ENCODE measurements around the gene PPP1R7. TPM values are rescaled to one million over a fixed set of nuclear protein-coding genes. Genes with fewer than 3 reads are reported as not detected.

The PPP1R7 gene
- total and polyA plus RNA-seq, 2 experiments from 2014 or later: 53.1 to 107 TPM

GRCh38 chr2:241185961-241186360 lies 35.7 kb downstream of the PPP1R7 start:
- Histone ChIP-seq H2AFZ (no peak overlapping the region), H3K4me2 (ENCODE audit: unreplicated experiment) (no peak overlapping the region), H3K4me1 (ENCODE audit: insufficient read depth) (no peaks in the 10 kb centered on the region), H4K20me1 (ENCODE audit: insufficient read depth) (no peaks in the 10 kb centered on the region), H3K9ac (no peak overlapping the region), H3K27ac (no peak overlapping the region), H3K27me3 (replicated peaks; ENCODE audit: insufficient read depth) (no peaks in the 10 kb centered on the region), H3K36me3 (ENCODE audit: low read depth) (peaks cover 3% of the 10 kb centered on the region; the same call in 1 of the 2 replicates), H3K9me3 (ENCODE audit: low read depth) (no peaks in the 10 kb centered on the region), H3K4me3 (no peak overlapping the region), H3F3A (ENCODE audit: insufficient read depth) (no peaks in the 10 kb centered on the region), H3K9me2 (ENCODE audit: insufficient read depth) (no peaks in the 10 kb centered on the region), H3K79me2 (ENCODE audit: insufficient read depth) (no peaks in the 10 kb centered on the region)
- in situ Hi-C loops (cut with MboI): no loop called here
- TF ChIP-seq EZH2 (IDR thresholded peaks at IDR 0.05; ENCODE audit: insufficient read depth, poor library complexity, severe bottlenecking) (no peak), EZH2phosphoT487 (IDR thresholded peaks at IDR 0.05; ENCODE audit: insufficient read depth, low read depth) (no peak)
- no peak for DNase-seq
- WGBS, 2 experiments (ENCODE audit: low coverage in 1 of 2, low lambda C conversion rate in 2 of 2, missing lambda C conversion rate in 2 of 2): 73 to 80% methylated on average over 11 of the region's 11 CpGs

GRCh38 chr2:241187101-241187917 lies 37.0 kb downstream of the PPP1R7 start:
- H3K4me2 ChIP-seq (ENCODE audit: unreplicated experiment): no peak overlapping the region
- no peaks in the 10 kb centered on the region for H3K9me2 ChIP-seq (ENCODE audit: insufficient read depth)
- no peaks in the 10 kb centered on the region for H4K20me1 ChIP-seq (ENCODE audit: insufficient read depth)
- H3K4me3 ChIP-seq: no peak overlapping the region
- H3K9ac ChIP-seq: no peak overlapping the region
- no peak overlapping the region for H2AFZ ChIP-seq
- TF ChIP-seq EZH2phosphoT487 (IDR thresholded peaks at IDR 0.05; ENCODE audit: insufficient read depth, low read depth): no peak
- no peak for TF ChIP-seq EZH2 (IDR thresholded peaks at IDR 0.05; ENCODE audit: insufficient read depth, poor library complexity, severe bottlenecking)
- no peaks in the 10 kb centered on the region for H3K79me2 ChIP-seq (ENCODE audit: insufficient read depth)
- peaks cover 3% of the 10 kb centered on the region; the same call in 1 of the 2 replicates for H3K36me3 ChIP-seq (ENCODE audit: low read depth)
- no peak for DNase-seq
- no peak overlapping the region for H3K27ac ChIP-seq
- no peaks in the 10 kb centered on the region for H3K9me3 ChIP-seq (ENCODE audit: low read depth)
- H3K4me1 ChIP-seq (ENCODE audit: insufficient read depth): no peaks in the 10 kb centered on the region
- in situ Hi-C loops (cut with MboI): no loop called here
- 50 to 51% methylated on average over 11 to 14 of the region's 14 CpGs for WGBS, 2 experiments (ENCODE audit: low coverage in 1 of 2, low lambda C conversion rate in 2 of 2, missing lambda C conversion rate in 2 of 2)
- no peaks in the 10 kb centered on the region for H3F3A ChIP-seq (ENCODE audit: insufficient read depth)
- H3K27me3 ChIP-seq (replicated peaks; ENCODE audit: insufficient read depth): no peaks in the 10 kb centered on the region

- DNase-seq: no peak
These were observed 37.6 kb downstream of the PPP1R7 start for GRCh38 chr2:241187918-241188234.

GRCh38 chr2:241188361-241189092 lies 38.3 kb downstream of the PPP1R7 start, which contains the start of gene ANO7:
ANO7 (plus strand) TSS chr2:241188677; CDS start chr2:241190064, 1,387 bp downstream.
- no peaks in the 10 kb centered on the region for H3K9me3 ChIP-seq (ENCODE audit: low read depth)
- no peak for DNase-seq
- H3K79me2 ChIP-seq (ENCODE audit: insufficient read depth): no peaks in the 10 kb centered on the region
- H3K9me2 ChIP-seq (ENCODE audit: insufficient read depth): no peaks in the 10 kb centered on the region
- no peaks in the 10 kb centered on the region for H3F3A ChIP-seq (ENCODE audit: insufficient read depth)
- H3K4me2 ChIP-seq (ENCODE audit: unreplicated experiment): no peak within 1 kb of the TSS
- H3K27me3 ChIP-seq (replicated peaks; ENCODE audit: insufficient read depth): no peaks in the 10 kb centered on the region
- WGBS, 2 experiments (ENCODE audit: low coverage in 1 of 2, low lambda C conversion rate in 2 of 2, missing lambda C conversion rate in 2 of 2): 60 to 66% methylated on average over 20 to 21 of the region's 21 CpGs
- H3K4me1 ChIP-seq (ENCODE audit: insufficient read depth): no peaks in the 10 kb centered on the region
- H3K4me3 ChIP-seq: no peak within 1 kb of the TSS
- H3K9ac ChIP-seq: no peak within 1 kb of the TSS
- no peaks in the 10 kb centered on the region for H4K20me1 ChIP-seq (ENCODE audit: insufficient read depth)
- H3K36me3 ChIP-seq (ENCODE audit: low read depth): peaks cover 2% of the 10 kb centered on the region; the same call in 1 of the 2 replicates
- in situ Hi-C loops (cut with MboI): no loop called here
- TF ChIP-seq EZH2 (IDR thresholded peaks at IDR 0.05; ENCODE audit: insufficient read depth, poor library complexity, severe bottlenecking) (no peak), EZH2phosphoT487 (IDR thresholded peaks at IDR 0.05; ENCODE audit: insufficient read depth, low read depth) (no peak)
- no peak within 1 kb of the TSS for H2AFZ ChIP-seq
- no peak within 1 kb of the TSS for H3K27ac ChIP-seq

More at GRCh38 chr2:241187918-241188234, 37.6 kb downstream of the PPP1R7 start:
- H3K4me2 ChIP-seq (ENCODE audit: unreplicated experiment): no peak overlapping the region
- H4K20me1 ChIP-seq (ENCODE audit: insufficient read depth): no peaks in the 10 kb centered on the region
- no peaks in the 10 kb centered on the region for H3K27me3 ChIP-seq (replicated peaks; ENCODE audit: insufficient read depth)
- H3K9me3 ChIP-seq (ENCODE audit: low read depth): no peaks in the 10 kb centered on the region
- H3K79me2 ChIP-seq (ENCODE audit: insufficient read depth): no peaks in the 10 kb centered on the region
- no peak overlapping the region for H3K4me3 ChIP-seq
- in situ Hi-C loops (cut with MboI): no loop called here
- no peaks in the 10 kb centered on the region for H3F3A ChIP-seq (ENCODE audit: insufficient read depth)
- 37 to 60% methylated on average over 2 to 4 of the region's 4 CpGs for WGBS, 2 experiments (ENCODE audit: low coverage in 1 of 2, low lambda C conversion rate in 2 of 2, missing lambda C conversion rate in 2 of 2)
- H3K36me3 ChIP-seq (ENCODE audit: low read depth): peaks cover 3% of the 10 kb centered on the region; the same call in 1 of the 2 replicates
- H3K27ac ChIP-seq: no peak overlapping the region
- H3K4me1 ChIP-seq (ENCODE audit: insufficient read depth): no peaks in the 10 kb centered on the region
- H2AFZ ChIP-seq: no peak overlapping the region
- no peaks in the 10 kb centered on the region for H3K9me2 ChIP-seq (ENCODE audit: insufficient read depth)
- H3K9ac ChIP-seq: no peak overlapping the region
- no peak for TF ChIP-seq EZH2phosphoT487 (IDR thresholded peaks at IDR 0.05; ENCODE audit: insufficient read depth, low read depth)
- no peak for TF ChIP-seq EZH2 (IDR thresholded peaks at IDR 0.05; ENCODE audit: insufficient read depth, poor library complexity, severe bottlenecking)

All from GM23248 (cell line).